NB4 (cell line): Measurements from ENCODE around the gene KLHL2.

Source experiments
- DNase-seq: peaks from one replicate; pipeline ENCODE4 v3.0.0; 2010; ENCODE audit warnings: low read depth
- H3K4me3 ChIP-seq: one replicate; pipeline ENCODE4 v1.5.1; 2011; ENCODE audit warnings: mild to moderate bottlenecking, low read depth, low read length, moderate library complexity
- MYC ChIP-seq: IDR thresholded peaks from 2 replicates; pipeline ENCODE4 v1.6.1; 2011; ENCODE audit warnings: low read depth, low read length
- POLR2A ChIP-seq: IDR thresholded peaks from 2 replicates; pipeline ENCODE4 v1.6.1; 2011; ENCODE audit warnings: mild to moderate bottlenecking; ENCODE audit not compliant: insufficient read length; ENCODE audit errors: extremely low read depth
- TF ChIP-seq, protein P1 (sequence below): IDR thresholded peaks from 2 replicates; pipeline ENCODE4 v1.6.1; 2011; ENCODE audit warnings: low read depth, low read length
- TF ChIP-seq, protein P2 (sequence below): IDR thresholded peaks from one replicate; pipeline ENCODE4 v1.5.1; 2012; ENCODE audit warnings: low read depth, low read length

KLHL2 gene

DNA sequence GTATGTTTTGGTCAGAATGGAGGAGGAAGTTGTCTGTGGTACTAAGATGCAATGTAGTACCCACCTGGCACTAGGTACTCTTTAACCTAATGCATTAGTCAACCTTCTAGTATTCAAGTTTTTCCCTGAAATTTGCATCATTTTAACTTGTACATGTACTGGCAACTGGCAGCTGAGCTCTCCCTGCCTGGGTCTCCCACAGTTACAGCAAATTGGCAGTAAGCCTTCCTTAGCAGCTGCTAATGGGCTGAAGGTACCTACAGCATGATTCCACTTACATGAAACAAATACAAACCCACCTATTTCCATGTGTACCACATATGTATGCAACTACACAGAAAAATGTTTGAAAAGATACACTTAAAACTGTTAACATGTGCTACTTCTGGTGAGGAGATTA is 8.1 kb upstream of the KLHL2 start:
- TF ChIP-seq POLR2A: no peak
- TF ChIP-seq, protein P1, sequence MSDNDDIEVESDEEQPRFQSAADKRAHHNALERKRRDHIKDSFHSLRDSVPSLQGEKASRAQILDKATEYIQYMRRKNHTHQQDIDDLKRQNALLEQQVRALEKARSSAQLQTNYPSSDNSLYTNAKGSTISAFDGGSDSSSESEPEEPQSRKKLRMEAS: no peak
- TF ChIP-seq MYC: no peak
- TF ChIP-seq, protein P2, sequence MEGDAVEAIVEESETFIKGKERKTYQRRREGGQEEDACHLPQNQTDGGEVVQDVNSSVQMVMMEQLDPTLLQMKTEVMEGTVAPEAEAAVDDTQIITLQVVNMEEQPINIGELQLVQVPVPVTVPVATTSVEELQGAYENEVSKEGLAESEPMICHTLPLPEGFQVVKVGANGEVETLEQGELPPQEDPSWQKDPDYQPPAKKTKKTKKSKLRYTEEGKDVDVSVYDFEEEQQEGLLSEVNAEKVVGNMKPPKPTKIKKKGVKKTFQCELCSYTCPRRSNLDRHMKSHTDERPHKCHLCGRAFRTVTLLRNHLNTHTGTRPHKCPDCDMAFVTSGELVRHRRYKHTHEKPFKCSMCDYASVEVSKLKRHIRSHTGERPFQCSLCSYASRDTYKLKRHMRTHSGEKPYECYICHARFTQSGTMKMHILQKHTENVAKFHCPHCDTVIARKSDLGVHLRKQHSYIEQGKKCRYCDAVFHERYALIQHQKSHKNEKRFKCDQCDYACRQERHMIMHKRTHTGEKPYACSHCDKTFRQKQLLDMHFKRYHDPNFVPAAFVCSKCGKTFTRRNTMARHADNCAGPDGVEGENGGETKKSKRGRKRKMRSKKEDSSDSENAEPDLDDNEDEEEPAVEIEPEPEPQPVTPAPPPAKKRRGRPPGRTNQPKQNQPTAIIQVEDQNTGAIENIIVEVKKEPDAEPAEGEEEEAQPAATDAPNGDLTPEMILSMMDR: no peak
- DNase-seq: no peak

DNA sequence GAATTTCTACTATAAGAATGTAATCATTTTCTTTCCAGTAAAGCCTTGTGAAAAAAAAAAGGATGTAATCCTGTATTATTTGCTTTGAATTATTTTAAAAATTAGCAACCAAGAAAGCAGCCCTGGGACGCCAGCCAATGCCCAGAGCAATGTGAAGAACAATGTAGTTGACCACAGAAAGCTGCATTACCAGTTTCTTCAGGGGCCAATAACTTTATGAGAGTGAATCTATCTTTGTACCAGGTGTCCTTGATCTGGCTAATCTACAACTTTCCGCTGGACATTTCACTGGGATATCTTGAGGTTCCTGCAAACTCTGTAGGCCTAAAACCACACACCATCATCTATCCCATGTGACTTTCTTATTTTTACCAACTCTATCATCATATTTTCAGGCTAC is 7.6 kb upstream of the KLHL2 start:
- TF ChIP-seq, protein P2: no peak
- no peak for TF ChIP-seq POLR2A
- no peak for TF ChIP-seq MYC
- TF ChIP-seq, protein P1: no peak
- H3K4me3 ChIP-seq: no peak overlapping the region
- no peak for DNase-seq

More for the DNA sequence above, 8.1 kb upstream of the KLHL2 start:
- no peak overlapping the region for H3K4me3 ChIP-seq

DNA sequence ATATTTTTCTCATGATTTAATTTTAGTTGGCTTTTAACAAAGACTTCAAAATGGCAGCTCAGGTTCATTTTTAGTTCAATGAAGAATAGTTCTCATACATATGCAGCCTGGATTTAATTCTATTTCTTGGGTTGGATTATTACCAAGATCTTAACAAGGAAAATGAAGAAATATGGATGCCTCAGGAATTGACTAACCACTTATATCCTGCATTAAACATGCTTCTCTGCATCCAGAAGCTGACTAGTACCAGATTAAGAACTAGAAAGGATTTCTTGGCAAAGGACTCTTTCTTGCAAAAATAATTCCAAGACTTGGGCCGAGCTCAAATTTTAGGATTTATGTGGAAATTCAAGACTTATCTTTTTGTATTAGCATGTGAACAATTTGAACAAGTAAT is 5.6 kb upstream of the KLHL2 start:
- H3K4me3 ChIP-seq: no peak overlapping the region
- TF ChIP-seq POLR2A (no peak), MYC (no peak)
- TF ChIP-seq, protein P2: no peak
- TF ChIP-seq, protein P1: no peak
- no peak for DNase-seq

DNA sequence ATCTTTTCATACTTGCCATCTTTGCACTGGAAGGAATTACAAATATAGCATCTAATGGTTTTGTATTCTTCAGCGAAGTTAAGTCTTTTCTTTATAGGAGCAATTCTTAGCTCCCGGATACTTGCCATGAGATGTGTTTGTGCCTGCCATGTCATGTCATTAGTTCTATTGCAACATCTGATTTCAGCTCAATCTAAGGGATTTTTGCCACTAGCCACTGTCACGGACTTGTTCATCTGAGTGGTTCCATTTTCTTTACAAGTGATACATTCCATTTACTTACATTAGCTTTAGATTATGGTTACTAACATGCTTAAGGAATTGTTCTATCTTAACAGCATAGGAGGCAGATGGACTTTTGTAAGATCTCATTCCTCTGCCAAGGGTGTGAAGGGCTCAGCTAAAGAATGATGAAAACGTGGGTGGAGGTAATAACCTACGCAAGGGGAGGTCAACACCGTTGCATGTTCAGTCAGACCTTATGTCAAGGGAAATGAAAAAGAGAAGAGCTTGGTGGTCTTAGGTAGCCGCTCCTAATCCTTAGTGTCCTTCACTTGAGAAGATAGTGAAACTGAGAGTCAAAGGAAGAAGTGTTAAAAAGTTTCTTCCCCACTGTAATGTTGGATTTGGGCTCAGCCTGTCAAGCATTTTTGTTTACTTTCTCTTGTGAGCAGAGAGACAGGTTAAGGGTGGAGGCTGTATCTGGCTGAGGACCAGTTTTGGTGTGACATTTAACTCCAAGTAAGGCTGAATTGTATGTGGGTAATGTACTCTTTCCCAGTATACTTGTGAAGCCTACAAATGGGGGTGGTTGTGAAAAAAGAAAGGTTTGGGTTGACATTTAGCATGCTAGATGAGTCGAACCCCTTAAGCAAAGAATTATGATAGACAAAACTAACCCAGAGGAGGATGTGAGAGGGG is 3.6 kb upstream of the KLHL2 start:
- TF ChIP-seq POLR2A: no peak
- TF ChIP-seq, protein P1: no peak
- no peak for TF ChIP-seq MYC
- TF ChIP-seq, protein P2: no peak
- H3K4me3 ChIP-seq: no peak overlapping the region
- DNase-seq: no peak

DNA sequence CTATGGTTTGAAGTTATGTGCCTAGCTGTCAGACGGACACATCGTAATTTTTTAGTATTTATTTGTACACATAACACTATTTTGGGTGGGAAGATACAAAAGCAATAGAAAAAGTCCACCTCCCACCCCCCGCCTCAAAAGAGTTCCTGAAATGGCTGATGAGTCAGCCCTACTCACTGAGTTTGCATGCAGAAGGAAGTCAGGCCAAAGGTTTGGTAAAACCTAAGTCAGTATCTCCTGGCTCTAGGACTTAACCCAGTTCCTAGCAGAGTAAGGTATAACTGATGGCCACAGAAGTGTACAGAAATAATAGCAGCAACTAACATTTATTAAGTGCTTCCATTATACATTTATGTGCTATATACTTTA is 2.9 kb upstream of the KLHL2 start:
- TF ChIP-seq, protein P1: no peak
- DNase-seq: peak; percentile 66
- H3K4me3 ChIP-seq: no peak overlapping the region

DNA sequence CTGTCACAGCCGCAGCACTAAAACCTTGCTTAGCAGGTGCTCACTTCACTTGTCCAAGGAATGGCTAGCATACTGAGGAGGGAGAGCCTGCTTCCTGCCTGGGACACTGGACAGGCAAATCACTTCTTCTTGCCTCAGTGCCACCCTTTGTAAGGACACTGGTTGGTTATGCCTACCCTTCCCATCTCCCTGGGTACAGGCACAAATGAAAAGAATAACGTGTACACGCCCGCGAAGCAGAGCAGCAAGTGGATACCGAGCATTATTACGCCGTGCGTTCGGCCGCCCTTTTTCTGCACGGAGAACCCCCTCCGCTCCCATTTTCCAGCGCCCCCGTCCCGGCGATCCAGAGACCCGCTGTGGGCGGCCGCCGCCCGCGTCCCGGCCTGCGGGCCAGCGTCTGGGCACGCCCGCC is 338 bp upstream of the KLHL2 start:
- peak; percentile 45 for DNase-seq
- H3K4me3 ChIP-seq: peak overlapping the region; percentile 86
- TF ChIP-seq POLR2A (no peak), MYC (no peak)
- TF ChIP-seq, protein P1: no peak
- TF ChIP-seq, protein P2: no peak
